ENCODE results near the gene CPEB3. TPM values are rescaled to one million over a fixed set of nuclear protein-coding genes. Genes with fewer than 3 reads are reported as not detected.

The CPEB3 gene
- total and polyA plus RNA-seq, 2 donors (not counting 3 experiments of a cell fraction or from before 2014, with no cell fraction given), result 0.80 to 2.2 TPM

DNA sequence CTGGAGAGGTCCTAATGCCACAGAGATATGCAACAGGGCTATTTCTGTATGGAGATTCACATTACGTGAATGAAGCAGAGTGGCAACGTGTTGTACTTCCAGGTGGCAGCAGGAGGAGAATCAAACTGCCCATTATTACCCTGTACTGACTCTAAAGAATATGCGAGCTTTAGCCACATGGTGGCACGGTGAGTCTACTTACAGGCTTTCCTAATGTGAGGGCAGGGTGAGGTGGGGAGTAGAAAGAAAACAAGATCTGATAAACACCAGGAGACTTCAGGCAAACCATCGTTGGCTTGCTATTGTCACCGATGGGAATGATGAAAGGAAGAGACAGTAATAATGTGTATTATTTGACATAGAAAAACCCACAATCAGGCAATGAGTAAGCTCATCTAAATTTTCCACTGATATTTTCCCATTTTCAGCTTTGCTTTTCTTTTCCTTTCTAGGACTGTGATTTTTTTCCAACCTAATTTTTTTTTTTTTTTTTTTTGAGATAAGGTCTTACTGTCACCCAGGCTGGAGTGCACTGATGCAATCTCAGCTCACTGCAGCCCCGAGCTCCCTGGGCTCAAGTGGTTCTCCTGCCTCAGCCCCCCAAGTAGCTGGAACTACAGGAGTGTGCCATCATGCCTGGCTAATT lies 203.0 kb downstream of the CPEB3 start:
- Histone ChIP-seq H4K20me1 (replicated peaks; ENCODE audit: control insufficient read depth, extremely low read depth, insufficient read depth, low read length) (no peaks in the 10 kb centered on the region), H3K9me3 (replicated peaks; ENCODE audit: control insufficient read depth, insufficient read depth, low read length) (no peaks in the 10 kb centered on the region), H3K9ac (replicated peaks; ENCODE audit: extremely low read depth, insufficient read depth, low read length) (no peak overlapping the region), H3K4me2 (ENCODE audit: insufficient read depth, low read length) (no peak overlapping the region), H3K36me3 (ENCODE audit: control insufficient read depth in 2 of 2, extremely low read depth in 1 of 2, insufficient read depth in 2 of 2, low read length in 2 of 2) (no peaks in the 10 kb centered on the region), H2AFZ (ENCODE audit: low read depth, low read length) (no peak overlapping the region), H3K79me2 (ENCODE audit: control insufficient read depth, insufficient read depth, low read length) (no peaks in the 10 kb centered on the region), H3K4me1 (ENCODE audit: control insufficient read depth, extremely low read depth, insufficient read depth, low read length) (no peaks in the 10 kb centered on the region), H3K4me3 (replicated peaks in 1 of 3; ENCODE audit: insufficient read depth in 1 of 3, low read depth in 1 of 3, low read length in 3 of 3) (no peak overlapping the region), H3K27me3 (ENCODE audit: control insufficient read depth in 2 of 2, insufficient read depth in 2 of 2, low read length in 2 of 2) (no peaks in the 10 kb centered on the region), H3K9me1 (replicated peaks; ENCODE audit: control insufficient read depth, extremely low read depth, insufficient read depth, low read length) (no peaks in the 10 kb centered on the region), H3K27ac (ENCODE audit: insufficient read depth, low read depth, low read length) (no peak overlapping the region)
- peak; percentile 63 for TF ChIP-seq GATA2 (IDR thresholded peaks at IDR 0.05; ENCODE audit: insufficient read depth, insufficient read length, low read depth, low read length)
- no peak for TF ChIP-seq MYC (IDR thresholded peaks at IDR 0.05; ENCODE audit: low read depth, low read length)
- TF ChIP-seq, protein P1, sequence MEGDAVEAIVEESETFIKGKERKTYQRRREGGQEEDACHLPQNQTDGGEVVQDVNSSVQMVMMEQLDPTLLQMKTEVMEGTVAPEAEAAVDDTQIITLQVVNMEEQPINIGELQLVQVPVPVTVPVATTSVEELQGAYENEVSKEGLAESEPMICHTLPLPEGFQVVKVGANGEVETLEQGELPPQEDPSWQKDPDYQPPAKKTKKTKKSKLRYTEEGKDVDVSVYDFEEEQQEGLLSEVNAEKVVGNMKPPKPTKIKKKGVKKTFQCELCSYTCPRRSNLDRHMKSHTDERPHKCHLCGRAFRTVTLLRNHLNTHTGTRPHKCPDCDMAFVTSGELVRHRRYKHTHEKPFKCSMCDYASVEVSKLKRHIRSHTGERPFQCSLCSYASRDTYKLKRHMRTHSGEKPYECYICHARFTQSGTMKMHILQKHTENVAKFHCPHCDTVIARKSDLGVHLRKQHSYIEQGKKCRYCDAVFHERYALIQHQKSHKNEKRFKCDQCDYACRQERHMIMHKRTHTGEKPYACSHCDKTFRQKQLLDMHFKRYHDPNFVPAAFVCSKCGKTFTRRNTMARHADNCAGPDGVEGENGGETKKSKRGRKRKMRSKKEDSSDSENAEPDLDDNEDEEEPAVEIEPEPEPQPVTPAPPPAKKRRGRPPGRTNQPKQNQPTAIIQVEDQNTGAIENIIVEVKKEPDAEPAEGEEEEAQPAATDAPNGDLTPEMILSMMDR (IDR thresholded peaks at IDR 0.05; ENCODE audit: extremely low read depth in 1 of 2, insufficient read depth in 1 of 2, low read depth in 1 of 2, low read length in 2 of 2), result peak; percentile 73 to 82
- DNase-seq (ENCODE audit: low read depth, low spot score), result peak; percentile 91
- BruUV-seq (replicated peaks), result no TSS peak
- ChIA-PET POLR2A (no interaction called here), CTCF (interaction anchor here (0.5 to 4.5 kb wide), 62 partner anchors 11 to 375 kb away, joined by 3 to 87 read pairs (median 4); partner anchors contain the start of genes CPEB3 and MARCHF5)
- intact Hi-C loops (cut with micrococcal nuclease) (loop anchor here (1.0 to 10.0 kb wide), 4 partner anchors 114 to 487 kb away; partner anchors contain the start of genes CPEB3, IDE and MARCHF5), dilution Hi-C loops (cut with MboI; ENCODE audit: extremely low pct_ligation_motif_present, low sequenced_read_pairs) (no loop called here)
- peak; percentile 98 for FAIRE-seq

Data from endothelial cell of umbilical vein (primary cell).